ENCODE data around the gene NCSTN. TPM values are rescaled to one million over a fixed set of nuclear protein-coding genes. Genes with fewer than 3 reads are reported as not detected.

Gene NCSTN
- polyA plus RNA-seq, 1 donor (not counting 4 experiments of a cell fraction or from before 2014, with no cell fraction given) = 111 TPM

DNA sequence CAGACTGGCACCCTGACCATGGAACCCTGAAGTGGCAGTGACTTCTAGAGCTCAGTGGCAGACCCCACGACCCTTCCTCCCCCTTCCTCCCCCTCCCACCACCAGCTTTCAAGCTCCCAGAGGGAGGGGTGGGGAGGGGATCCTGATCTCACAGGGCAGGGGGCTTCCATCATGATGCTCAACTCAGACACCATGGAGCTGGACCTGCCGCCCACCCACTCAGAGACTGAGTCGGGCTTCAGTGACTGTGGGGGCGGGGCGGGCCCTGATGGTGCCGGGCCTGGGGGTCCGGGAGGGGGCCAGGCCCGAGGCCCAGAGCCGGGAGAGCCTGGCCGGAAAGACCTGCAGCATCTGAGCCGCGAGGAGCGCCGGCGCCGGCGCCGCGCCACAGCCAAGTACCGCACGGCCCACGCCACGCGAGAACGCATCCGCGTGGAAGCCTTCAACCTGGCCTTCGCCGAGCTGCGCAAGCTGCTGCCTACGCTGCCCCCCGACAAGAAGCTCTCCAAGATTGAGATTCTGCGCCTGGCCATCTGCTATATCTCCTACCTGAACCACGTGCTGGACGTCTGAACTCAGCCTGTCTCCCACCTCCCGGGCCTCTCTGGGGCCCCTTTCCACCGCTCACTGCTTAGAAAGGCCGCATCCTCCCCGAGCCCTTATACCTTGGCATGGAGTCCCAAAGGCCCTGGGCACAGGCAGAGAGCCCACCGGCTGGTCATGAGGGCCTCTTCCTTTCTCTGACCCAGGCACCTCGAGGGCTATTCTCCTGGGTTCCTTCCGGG lies 27.6 kb downstream of the NCSTN start:
- no peaks in the 10 kb centered on the region for H3K9me3 ChIP-seq (ENCODE audit: control insufficient read depth, low read depth, low read length)
- H3K4me2 ChIP-seq (ENCODE audit: control insufficient read depth, extremely low read depth, insufficient read depth, low read depth, low read length) = no peak overlapping the region
- DNase-seq (ENCODE audit: low read depth, low spot score) = no peak
- dilution Hi-C loops (cut with MboI; ENCODE audit: extremely low pct_ligation_motif_present, low sequenced_read_pairs) = no loop called here
- H3K36me3 ChIP-seq (ENCODE audit: control insufficient read depth in 2 of 2, extremely low read depth in 1 of 2, insufficient read depth in 2 of 2, low read length in 2 of 2) = no peaks in the 10 kb centered on the region
- H3K9me1 ChIP-seq (ENCODE audit: control insufficient read depth, extremely low read depth, insufficient read depth, low read length) = no peaks in the 10 kb centered on the region
- no peaks in the 10 kb centered on the region for H4K20me1 ChIP-seq (ENCODE audit: control insufficient read depth, extremely low read depth, insufficient read depth, low read length)
- no peak for FAIRE-seq
- no peaks in the 10 kb centered on the region for H3K79me2 ChIP-seq (ENCODE audit: control insufficient read depth, insufficient read depth, low read length)
- H3K27ac ChIP-seq (ENCODE audit: control insufficient read depth, insufficient read depth, low read length) = no peak overlapping the region
- H3K27me3 ChIP-seq (ENCODE audit: control insufficient read depth, extremely low read depth, insufficient read depth, low read length) = no peaks in the 10 kb centered on the region
- TF ChIP-seq, protein P1, sequence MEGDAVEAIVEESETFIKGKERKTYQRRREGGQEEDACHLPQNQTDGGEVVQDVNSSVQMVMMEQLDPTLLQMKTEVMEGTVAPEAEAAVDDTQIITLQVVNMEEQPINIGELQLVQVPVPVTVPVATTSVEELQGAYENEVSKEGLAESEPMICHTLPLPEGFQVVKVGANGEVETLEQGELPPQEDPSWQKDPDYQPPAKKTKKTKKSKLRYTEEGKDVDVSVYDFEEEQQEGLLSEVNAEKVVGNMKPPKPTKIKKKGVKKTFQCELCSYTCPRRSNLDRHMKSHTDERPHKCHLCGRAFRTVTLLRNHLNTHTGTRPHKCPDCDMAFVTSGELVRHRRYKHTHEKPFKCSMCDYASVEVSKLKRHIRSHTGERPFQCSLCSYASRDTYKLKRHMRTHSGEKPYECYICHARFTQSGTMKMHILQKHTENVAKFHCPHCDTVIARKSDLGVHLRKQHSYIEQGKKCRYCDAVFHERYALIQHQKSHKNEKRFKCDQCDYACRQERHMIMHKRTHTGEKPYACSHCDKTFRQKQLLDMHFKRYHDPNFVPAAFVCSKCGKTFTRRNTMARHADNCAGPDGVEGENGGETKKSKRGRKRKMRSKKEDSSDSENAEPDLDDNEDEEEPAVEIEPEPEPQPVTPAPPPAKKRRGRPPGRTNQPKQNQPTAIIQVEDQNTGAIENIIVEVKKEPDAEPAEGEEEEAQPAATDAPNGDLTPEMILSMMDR (optimal IDR thresholded peaks at IDR 0.05 in 1 of 3, IDR thresholded peaks at IDR 0.05 in 1 of 3, conservative IDR thresholded peaks at IDR 0.05 in 1 of 3; ENCODE audit: extremely low read depth in 1 of 3, insufficient read depth in 2 of 3, low read length in 3 of 3) = no peak
- TF ChIP-seq EZH2 (IDR thresholded peaks at IDR 0.05; ENCODE audit: low read length) = no peak
- no peak overlapping the region for H3K9ac ChIP-seq (ENCODE audit: control insufficient read depth, extremely low read depth, insufficient read depth, low read length)
- H2AFZ ChIP-seq (ENCODE audit: control insufficient read depth, low read length) = no peak overlapping the region
- H3K4me3 ChIP-seq (ENCODE audit: control insufficient read depth in 2 of 3, extremely low read depth in 1 of 3, insufficient read depth in 2 of 3, low read depth in 1 of 3, low read length in 3 of 3) = no peak overlapping the region
- no peaks in the 10 kb centered on the region for H3K4me1 ChIP-seq (ENCODE audit: control insufficient read depth, extremely low read depth, insufficient read depth, low read length)

DNA sequence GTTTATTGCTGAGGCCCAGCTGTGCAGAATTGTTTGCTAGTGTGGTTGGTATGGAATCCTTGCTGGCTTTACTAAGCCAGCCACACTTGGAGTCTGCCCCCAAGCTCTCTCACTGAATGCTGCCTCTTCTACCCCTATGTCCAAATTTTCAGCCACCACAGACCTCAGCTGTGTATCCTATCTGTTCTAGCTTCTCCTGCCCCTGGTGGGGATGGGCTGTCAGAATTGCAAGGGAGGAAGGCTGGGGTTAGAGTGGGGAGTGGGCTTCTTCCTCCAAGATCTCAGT lies 28.1 kb downstream of the NCSTN start:
- no peak overlapping the region for H3K9ac ChIP-seq (ENCODE audit: control insufficient read depth, extremely low read depth, insufficient read depth, low read length)
- dilution Hi-C loops (cut with MboI; ENCODE audit: extremely low pct_ligation_motif_present, low sequenced_read_pairs) = no loop called here
- FAIRE-seq = no peak

More for the DNA sequence above, 28.1 kb downstream of the NCSTN start:
- H4K20me1 ChIP-seq (ENCODE audit: control insufficient read depth, extremely low read depth, insufficient read depth, low read length) = no peaks in the 10 kb centered on the region
- no peak for DNase-seq (ENCODE audit: low read depth, low spot score)
- no peak overlapping the region for H3K4me3 ChIP-seq (ENCODE audit: control insufficient read depth in 2 of 3, extremely low read depth in 1 of 3, insufficient read depth in 2 of 3, low read depth in 1 of 3, low read length in 3 of 3)
- no peaks in the 10 kb centered on the region for H3K79me2 ChIP-seq (ENCODE audit: control insufficient read depth, insufficient read depth, low read length)
- no peak overlapping the region for H3K4me2 ChIP-seq (ENCODE audit: control insufficient read depth, extremely low read depth, insufficient read depth, low read depth, low read length)
- H2AFZ ChIP-seq (ENCODE audit: control insufficient read depth, low read length) = no peak overlapping the region
- no peaks in the 10 kb centered on the region for H3K36me3 ChIP-seq (ENCODE audit: control insufficient read depth in 2 of 2, extremely low read depth in 1 of 2, insufficient read depth in 2 of 2, low read length in 2 of 2)
- no peaks in the 10 kb centered on the region for H3K27me3 ChIP-seq (ENCODE audit: control insufficient read depth, extremely low read depth, insufficient read depth, low read length)
- no peak for TF ChIP-seq EZH2 (IDR thresholded peaks at IDR 0.05; ENCODE audit: low read length)
- TF ChIP-seq, protein P1 (optimal IDR thresholded peaks at IDR 0.05 in 1 of 3, IDR thresholded peaks at IDR 0.05 in 1 of 3, conservative IDR thresholded peaks at IDR 0.05 in 1 of 3; ENCODE audit: extremely low read depth in 1 of 3, insufficient read depth in 2 of 3, low read length in 3 of 3) = no peak
- no peak overlapping the region for H3K27ac ChIP-seq (ENCODE audit: control insufficient read depth, insufficient read depth, low read length)
- peaks cover 4% of the 10 kb centered on the region for H3K4me1 ChIP-seq (ENCODE audit: control insufficient read depth, extremely low read depth, insufficient read depth, low read length)
- no peaks in the 10 kb centered on the region for H3K9me3 ChIP-seq (ENCODE audit: control insufficient read depth, low read depth, low read length)
- no peaks in the 10 kb centered on the region for H3K9me1 ChIP-seq (ENCODE audit: control insufficient read depth, extremely low read depth, insufficient read depth, low read length)
